Right renal pelvis (tissue), 4 donors: ENCODE data around the gene HNRNPLL. TPM values are rescaled to one million over a fixed set of nuclear protein-coding genes. Genes with fewer than 3 reads are reported as not detected.

Source experiments
- DNase-seq, 4 donors: peaks; one replicate each; pipeline ENCODE4 v3.0.0-alpha.2; 2013; ENCODE audit warnings: low read depth in 4 of 4, low spot score in 3 of 4, missing footprints in 1 of 4
- polyA plus RNA-seq, 4 donors: library from polyadenylated mRNA; unstranded; fragments of 120-200 nt; gene quantifications; one replicate each; pipeline ENCODE4 v1.2.1, GENCODE V29; 2013; ENCODE audit not compliant: insufficient read length in 4 of 4

Gene HNRNPLL
- polyA plus RNA-seq, 4 donors, result 75.0 to 85.1 (median 80.5) TPM

GRCh38 chr2:38533757-38534545, 68.8 kb downstream of the HNRNPLL start:
- no peak for DNase-seq

DNA sequence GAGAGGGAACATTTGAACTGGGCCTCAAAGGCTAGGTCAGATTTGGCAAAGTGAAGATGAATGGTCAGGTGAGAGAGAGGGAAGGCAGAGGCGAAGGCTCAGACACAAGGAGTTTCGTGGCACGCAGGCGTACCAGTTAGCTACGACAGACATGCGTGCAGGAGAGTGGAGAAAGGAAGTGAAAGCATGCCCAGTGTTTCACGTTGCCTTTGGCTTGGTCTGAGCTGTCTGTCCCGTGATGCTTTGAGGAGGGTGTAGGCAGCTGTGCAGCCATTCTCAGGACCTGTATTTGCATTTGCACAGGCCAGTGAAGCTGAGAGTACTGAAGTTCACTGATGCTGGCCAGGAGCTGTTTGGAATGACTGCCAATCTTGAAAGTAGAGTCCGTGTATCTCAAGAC, 69.5 kb downstream of the HNRNPLL start:
- DNase-seq, result no peak

- DNase-seq, result no peak
These were observed 70.4 kb downstream of the HNRNPLL start for GRCh38 chr2:38532366-38532765.

DNA sequence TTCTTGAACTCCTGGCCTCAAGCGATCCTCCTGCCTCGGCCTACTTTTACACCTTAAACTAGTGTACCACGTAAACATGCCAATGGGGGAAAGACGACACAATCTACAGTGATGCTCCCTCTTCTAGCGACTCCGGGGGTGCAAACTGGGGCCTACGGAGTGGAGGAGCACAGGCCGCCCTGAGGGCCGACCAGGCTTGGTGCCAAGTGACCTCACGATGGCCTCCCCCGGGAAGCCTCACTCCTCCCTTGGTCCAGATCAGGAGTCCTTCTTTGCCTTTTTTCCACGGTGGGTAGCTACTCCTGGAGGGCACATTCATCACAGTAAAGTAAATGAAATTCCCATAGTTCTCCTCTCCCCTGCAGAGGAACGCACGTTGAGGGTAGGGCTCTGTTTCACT, 73.5 kb downstream of the HNRNPLL start:
- DNase-seq, result no peak

DNA sequence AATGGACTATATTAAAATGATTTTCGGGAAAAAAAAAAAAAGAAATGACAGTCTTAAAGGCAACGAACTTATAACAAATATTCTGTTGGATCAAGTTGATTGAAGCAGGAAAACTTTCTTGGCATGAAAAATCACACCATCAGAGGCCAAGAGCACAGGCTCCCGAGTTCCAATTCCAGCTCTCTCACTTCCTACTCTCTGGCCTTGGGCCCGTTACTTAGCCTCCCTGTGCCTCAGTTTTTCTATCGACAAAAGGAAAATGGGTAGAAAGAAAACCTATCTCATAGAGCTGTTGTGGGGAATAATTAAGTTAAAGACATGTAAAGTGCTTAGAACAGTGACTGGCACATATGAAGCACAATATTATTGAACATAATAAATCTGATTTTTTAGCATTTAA, 74.2 kb downstream of the HNRNPLL start:
- DNase-seq, result no peak

GRCh38 chr2:38528008-38528442, 74.7 kb downstream of the HNRNPLL start:
- no peak for DNase-seq

DNA sequence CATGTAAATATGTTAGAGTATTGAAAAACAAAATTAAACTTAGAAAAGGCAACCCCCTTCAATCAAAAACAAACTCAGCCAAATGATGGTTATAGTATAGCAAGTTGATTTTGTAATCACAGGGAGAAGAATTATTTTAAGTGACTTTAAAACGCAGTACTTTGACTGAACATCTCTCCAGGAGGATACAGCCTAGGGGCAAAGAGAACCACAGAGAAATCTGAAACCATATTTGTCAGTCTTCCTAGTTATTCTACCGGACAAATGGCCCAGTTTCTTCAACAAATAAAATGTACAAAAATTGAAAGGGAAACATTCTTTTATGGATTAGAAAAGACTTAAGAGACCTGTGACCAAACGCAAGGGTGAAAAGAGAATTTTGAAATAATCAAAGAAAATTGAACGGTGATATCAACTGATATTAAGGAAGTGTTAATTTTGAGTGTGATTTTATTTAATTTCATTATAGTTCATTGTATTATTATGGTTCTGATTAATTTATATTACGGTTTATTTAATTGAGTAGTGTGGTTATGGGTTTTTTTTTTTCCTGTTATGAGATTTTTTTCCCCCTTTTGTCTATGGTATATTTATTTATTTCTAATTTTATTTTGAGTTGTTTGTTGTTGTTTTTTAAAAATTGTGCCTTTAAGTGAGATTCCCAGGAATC, 75.3 kb downstream of the HNRNPLL start:
- DNase-seq, result no peak

DNA sequence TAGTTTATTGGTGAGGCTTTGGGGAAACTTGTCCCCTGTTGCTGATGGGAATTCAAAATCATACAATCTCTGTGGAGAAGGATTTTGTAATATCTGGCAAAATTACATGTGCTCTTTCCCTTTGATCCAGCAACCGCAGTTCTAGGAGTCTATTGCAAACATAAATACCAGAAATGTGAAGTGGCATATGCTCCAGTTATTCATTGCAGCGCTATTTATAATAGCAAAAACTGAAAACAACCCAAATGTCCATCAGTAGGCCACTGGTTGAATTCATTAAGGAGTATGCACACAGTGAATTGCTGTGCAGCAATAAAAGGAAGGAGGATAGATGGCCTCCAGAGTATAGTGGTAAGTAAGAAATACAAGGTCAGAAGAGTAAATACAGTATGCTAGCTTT, 76.5 kb downstream of the HNRNPLL start:
- no peak for DNase-seq

- DNase-seq, result no peak
These were observed 78.1 kb downstream of the HNRNPLL start for GRCh38 chr2:38524580-38524979.

DNA sequence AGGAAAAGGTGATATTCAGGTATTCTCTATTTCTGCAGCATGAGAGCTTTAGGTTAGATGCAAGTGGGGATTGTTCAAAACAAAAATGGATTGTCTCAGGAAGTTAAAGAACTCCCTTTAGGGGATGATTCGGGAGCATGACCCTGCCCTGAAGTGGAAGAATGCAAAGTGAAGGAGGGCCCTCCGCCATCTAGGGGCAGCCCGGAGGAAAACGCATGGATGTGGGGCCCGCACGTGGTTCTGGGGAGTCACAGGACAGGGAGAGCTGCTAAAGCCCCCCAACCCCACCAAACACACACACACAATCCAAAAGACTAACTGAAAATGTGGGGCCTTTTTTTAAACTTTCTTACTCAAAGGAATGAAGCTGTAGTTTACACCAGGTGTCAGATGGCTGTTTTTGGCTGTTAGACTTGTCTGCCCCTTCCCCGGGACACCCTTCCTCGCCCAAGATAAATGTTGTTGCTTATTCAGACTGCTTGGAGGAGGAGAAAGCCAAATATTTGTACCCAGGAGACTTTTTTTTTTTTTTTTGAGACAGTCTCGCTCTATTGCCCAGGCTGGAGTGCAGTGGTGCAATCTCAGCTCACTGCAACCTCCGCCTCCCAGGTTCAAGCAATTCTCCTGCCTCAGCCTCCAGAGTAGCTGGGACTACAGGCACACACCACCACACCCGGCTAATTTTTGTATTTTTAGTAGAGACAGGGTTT, 78.8 kb downstream of the HNRNPLL start:
- DNase-seq, result no peak

DNA sequence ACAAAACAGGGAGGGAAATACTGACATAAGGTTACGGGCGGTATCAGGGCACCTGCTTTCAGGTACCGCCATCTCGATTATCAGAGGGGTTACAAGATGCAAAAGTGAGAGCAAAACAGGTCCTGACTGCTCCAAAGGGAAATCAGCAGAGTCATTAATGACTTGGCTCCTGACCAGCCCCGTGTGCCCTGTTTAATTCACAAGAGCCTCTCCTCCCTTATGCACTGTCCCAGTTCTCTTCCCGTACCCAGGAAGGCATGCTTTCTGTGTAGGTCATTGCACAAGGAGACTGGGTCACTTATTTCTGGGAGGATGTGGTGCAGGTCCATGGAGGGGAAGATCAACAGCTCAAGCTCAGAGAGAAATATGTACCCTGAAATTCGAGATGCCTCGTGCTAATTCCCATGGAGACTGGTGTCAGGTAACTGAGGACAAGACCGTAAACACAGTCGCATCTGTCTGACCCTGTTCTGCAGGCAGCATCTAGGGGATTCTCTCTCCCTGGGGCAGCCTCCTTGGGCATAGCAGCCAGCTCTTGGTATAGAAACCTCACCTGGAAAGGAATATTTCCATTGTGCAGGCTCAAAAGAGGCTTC, 79.9 kb downstream of the HNRNPLL start:
- DNase-seq, result peak in 1 of 4 donors; percentile 51

- DNase-seq, result no peak
These were observed 80.9 kb downstream of the HNRNPLL start for GRCh38 chr2:38521835-38522234.

DNA sequence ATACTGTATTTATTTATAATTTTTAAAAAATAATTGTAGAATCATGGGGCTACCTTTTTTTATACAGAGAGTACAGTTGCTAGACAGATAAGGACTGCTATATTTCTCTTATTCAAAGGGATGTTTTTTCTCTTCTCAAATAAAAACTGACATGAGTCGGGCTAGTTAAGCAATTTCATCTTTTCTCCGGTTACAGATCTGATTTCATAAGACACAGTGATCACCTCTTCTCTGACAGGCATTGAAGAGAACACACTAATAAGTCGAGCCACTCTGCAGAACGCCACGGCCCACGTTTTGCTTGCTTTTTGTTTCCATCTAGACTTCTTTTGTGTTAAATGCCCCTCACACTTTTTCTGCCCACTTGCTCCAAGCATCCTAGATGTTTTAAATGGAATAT, 85.4 kb downstream of the HNRNPLL start:
- DNase-seq, result no peak

- DNase-seq, result no peak
These were observed 86.2 kb downstream of the HNRNPLL start for GRCh38 chr2:38516526-38516925.

DNA sequence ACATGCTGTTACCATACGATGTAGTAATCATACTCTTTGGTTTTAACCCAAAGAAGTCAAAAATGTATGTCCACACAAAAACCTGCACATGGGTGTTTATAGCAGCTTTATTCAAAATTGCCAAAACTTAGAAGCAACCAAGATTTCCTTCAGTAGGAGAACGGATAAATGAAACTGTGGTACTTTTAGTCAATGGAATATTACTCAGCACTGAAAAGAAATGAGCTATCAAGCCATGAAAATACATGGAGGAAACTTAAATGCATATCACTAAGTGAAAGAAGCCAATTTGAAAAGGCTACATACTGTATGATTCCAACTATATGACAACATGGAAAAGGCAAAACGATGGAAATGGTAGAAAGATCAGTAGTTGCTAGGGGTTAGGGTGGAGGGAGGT, 86.6 kb downstream of the HNRNPLL start:
- DNase-seq, result no peak

GRCh38 chr2:38515155-38516074, 87.3 kb downstream of the HNRNPLL start:
- DNase-seq, result peak; percentile 56 to 78 (median 62)

GRCh38 chr2:38514603-38515154, 88.0 kb downstream of the HNRNPLL start:
- no peak for DNase-seq

DNA sequence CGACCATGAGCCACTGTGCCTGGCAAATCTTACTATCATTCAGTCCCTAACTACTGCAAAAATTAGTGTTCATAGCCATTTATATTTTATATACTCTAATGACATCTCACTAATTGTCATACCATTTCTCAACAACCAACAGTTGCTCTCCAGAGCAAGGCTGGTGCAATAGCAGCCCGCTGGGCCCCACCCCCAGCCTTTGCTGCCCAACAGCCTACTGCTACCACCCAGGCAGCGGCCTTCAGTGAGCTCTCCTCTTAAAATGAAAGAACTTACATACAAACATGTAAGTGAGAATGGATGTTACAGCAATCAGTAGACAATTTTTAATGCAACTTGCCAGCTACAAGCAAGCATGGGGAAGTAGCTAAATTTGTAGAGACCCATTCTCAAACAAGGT, 90.5 kb downstream of the HNRNPLL start:
- no peak for DNase-seq
